RWPE2 (cell line): ENCODE data around the gene UBR1.
A peak's percentile ranks its signal among the peaks of the same experiment; 100 is the strongest.

Experiments used
- ATAC-seq: fragments of 200-7000 bp; cut with Tn5 transposase; 3 replicates; pipeline ENCODE4 v1.9.1; 2021; ENCODE audit warnings: low read depth
- DNase-seq: peaks from one replicate; pipeline ENCODE4 v3.0.0-alpha.2; 2020; ENCODE audit warnings: low spot score
- H3K27ac ChIP-seq: fragments of 450-650 bp; 2 replicates; pipeline ENCODE4 v1.5.1; 2017; ENCODE audit warnings: mild to moderate bottlenecking; ENCODE audit not compliant: poor library complexity, severe bottlenecking
- H3K27me3 ChIP-seq: fragments of 250-450 bp; sonication (Bioruptor Pico); 2 replicates; pipeline ENCODE4 v1.5.1; 2021; ENCODE audit warnings: mild to moderate bottlenecking, moderate library complexity; ENCODE audit not compliant: insufficient read depth, poor library complexity, severe bottlenecking
- H3K36me3 ChIP-seq: fragments of 250-450 bp; sonication (Bioruptor Pico); 2 replicates; pipeline ENCODE4 v1.5.1; 2020; ENCODE audit warnings: low read depth, mild to moderate bottlenecking, moderate library complexity
- H3K4me1 ChIP-seq: fragments of 250-450 bp; sonication (Bioruptor Pico); 2 replicates; pipeline ENCODE4 v1.5.1; 2021; ENCODE audit warnings: mild to moderate bottlenecking, moderate library complexity; ENCODE audit not compliant: insufficient read depth, poor library complexity, severe bottlenecking
- H3K4me3 ChIP-seq: fragments of 250-450 bp; sonication (Bioruptor Pico); 2 replicates; pipeline ENCODE4 v1.5.1; 2021; ENCODE audit warnings: mild to moderate bottlenecking, moderate library complexity; ENCODE audit not compliant: severe bottlenecking
- H3K9me3 ChIP-seq: fragments of 250-450 bp; sonication (Bioruptor Pico); 2 replicates; pipeline ENCODE4 v1.5.1; 2021; ENCODE audit warnings: mild to moderate bottlenecking, moderate library complexity; ENCODE audit not compliant: severe bottlenecking
- TF ChIP-seq, protein P1 (sequence below): fragments of 450-650 bp; IDR thresholded peaks from one replicate; pipeline ENCODE4 v1.5.1; 2017; ENCODE audit warnings: mild to moderate bottlenecking, moderate library complexity; ENCODE audit not compliant: poor library complexity, severe bottlenecking

Gene UBR1

DNA sequence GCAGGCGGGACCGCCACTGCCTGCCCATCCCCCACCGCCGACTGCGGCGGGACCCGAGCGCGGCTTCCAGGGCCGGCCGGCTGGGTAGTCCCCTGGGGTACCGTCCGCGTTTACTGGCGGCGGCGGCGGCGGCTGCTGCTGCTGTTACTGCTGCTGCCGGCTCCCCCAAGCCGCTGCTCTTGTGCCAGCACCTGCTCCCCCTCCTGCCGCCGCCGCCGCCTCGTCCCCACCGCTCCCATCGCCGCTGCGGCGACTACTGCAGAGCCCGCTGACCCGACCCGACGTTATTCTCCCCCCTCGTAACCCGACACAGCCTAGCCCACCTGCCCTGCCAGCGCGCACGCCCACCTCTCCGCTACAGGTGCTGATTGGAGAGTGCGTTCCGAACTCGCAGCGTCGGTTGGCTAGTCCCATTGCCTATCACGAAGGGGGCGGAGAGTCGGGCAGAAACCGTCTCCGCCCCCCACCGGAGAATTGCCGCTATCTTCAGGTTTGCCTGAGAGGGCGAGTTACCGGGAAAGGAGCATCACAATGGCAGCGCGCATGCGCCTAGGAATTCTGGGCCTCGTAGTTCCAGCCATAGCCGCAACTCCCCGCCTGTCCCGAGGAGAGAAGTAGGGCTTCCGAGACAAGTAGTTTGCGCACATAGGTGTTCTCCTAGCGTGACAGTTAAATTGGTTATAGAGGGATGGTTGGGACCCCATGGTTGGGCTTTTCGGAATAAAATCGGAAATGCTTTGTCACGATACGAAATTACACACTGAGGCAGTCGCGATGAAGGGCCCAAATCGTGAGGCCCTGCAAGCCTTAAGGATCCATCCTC is 185.1 kb downstream of the UBR1 start, which contains the start of gene TTBK2:
Gene TTBK2, minus strand, starts transcription at position 260 of the 823 bp plus-strand sequence. CDS start 42,161 bp downstream, outside the sequence.
- DNase-seq (peak; percentile 99), ATAC-seq (peak; percentile 95)
- H3K27me3 ChIP-seq = no peaks in the 10 kb centered on the region
- H3K4me3 ChIP-seq = peak within 1 kb of the TSS; percentile 90
- peak within 1 kb of the TSS; percentile 55 for H3K27ac ChIP-seq
- no peaks in the 10 kb centered on the region for H3K9me3 ChIP-seq
- TF ChIP-seq, protein P1, sequence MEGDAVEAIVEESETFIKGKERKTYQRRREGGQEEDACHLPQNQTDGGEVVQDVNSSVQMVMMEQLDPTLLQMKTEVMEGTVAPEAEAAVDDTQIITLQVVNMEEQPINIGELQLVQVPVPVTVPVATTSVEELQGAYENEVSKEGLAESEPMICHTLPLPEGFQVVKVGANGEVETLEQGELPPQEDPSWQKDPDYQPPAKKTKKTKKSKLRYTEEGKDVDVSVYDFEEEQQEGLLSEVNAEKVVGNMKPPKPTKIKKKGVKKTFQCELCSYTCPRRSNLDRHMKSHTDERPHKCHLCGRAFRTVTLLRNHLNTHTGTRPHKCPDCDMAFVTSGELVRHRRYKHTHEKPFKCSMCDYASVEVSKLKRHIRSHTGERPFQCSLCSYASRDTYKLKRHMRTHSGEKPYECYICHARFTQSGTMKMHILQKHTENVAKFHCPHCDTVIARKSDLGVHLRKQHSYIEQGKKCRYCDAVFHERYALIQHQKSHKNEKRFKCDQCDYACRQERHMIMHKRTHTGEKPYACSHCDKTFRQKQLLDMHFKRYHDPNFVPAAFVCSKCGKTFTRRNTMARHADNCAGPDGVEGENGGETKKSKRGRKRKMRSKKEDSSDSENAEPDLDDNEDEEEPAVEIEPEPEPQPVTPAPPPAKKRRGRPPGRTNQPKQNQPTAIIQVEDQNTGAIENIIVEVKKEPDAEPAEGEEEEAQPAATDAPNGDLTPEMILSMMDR = no peak
- peaks cover 5% of the 10 kb centered on the region for H3K36me3 ChIP-seq
- H3K4me1 ChIP-seq = peaks cover 17% of the 10 kb centered on the region

DNA sequence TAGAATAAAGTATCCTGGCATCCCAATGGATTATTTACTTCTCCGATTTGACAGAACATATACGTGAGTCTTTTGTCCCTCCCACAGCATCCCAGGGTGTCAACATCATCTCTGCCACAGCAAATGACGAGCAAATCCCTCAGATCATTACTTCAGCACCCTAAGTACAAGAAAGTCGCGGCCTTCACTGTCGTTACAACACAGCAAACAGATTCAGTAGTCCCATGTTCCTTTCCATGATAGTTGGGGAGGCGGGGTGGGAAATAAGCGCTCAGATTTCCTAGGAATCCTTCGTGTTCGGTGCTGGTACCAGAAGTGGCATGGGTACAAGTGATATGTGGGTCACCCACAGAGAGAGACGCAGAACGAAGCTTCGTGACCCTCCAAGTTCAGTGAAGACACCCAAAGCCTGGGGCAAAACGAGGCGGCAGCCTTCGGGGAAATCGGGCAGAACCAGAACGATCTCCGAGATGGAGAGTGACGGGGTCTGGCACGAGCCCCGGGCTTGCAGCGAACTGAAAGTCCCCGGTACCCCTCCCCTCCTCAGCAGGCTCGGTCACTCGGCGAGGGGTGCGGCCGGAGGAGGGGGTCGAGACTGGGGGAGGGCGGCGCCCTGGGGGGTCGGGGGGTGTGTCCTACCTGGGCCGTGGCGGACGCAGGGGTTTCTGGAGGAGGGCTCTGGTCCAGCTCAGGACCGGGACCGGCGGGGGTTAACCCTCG is 185.9 kb downstream of the UBR1 start:
- DNase-seq (peak; percentile 73), ATAC-seq (peak; percentile 6)
- H3K36me3 ChIP-seq = peaks cover 5% of the 10 kb centered on the region
- TF ChIP-seq, protein P1 = no peak
- peaks cover 17% of the 10 kb centered on the region for H3K4me1 ChIP-seq
- H3K9me3 ChIP-seq = no peaks in the 10 kb centered on the region
- no peaks in the 10 kb centered on the region for H3K27me3 ChIP-seq
- H3K27ac ChIP-seq = peak overlapping the region; percentile 55
- H3K4me3 ChIP-seq = peak overlapping the region; percentile 90

DNA sequence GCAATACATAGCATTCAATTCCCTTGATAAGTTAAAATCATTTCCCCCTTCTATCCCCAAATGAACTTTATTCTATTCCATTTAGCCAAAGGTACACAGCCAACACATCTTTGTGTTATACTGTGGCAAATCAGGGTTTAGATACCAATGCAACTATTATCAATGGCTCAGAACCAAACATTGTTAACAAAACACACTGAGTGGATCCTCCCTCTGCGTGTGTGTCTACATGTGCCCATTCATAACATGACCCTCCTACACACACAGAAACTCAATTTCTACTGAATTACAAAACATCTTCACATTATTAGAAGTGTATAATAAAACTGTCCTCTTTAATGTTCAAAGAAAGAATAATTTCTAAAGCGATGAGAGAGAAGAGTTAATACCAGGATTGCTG is 186.5 kb downstream of the UBR1 start:
- no peaks in the 10 kb centered on the region for H3K9me3 ChIP-seq
- H3K27me3 ChIP-seq = no peaks in the 10 kb centered on the region
- H3K27ac ChIP-seq = peak overlapping the region; percentile 55
- ATAC-seq (no peak), DNase-seq (no peak)
- H3K36me3 ChIP-seq = peaks cover 5% of the 10 kb centered on the region
- H3K4me3 ChIP-seq = peak overlapping the region; percentile 90
- TF ChIP-seq, protein P1 = no peak
- peaks cover 17% of the 10 kb centered on the region for H3K4me1 ChIP-seq

DNA sequence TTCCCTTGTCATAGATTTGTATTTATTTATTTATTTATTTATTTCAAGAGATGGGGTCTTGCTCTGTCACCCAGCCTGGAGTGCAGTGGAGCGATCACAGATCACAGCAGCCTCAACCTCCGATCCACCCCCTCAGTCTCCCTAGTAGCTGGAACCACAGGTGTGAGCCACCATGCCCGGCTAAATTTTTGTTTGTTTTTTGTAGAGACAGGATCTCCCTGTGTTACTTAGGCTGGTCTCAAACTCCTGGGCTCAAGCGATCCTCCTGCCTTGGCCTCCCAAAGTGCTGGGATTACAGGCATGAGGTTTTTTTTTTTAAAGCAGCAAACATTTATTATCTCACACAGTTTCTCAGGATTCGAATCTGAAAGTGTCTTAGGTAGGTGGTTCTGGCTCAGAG is 187.8 kb downstream of the UBR1 start:
- peaks cover 5% of the 10 kb centered on the region for H3K36me3 ChIP-seq
- H3K27me3 ChIP-seq = no peaks in the 10 kb centered on the region
- DNase-seq (no peak), ATAC-seq (no peak)
- H3K4me1 ChIP-seq = peaks cover 17% of the 10 kb centered on the region
- TF ChIP-seq, protein P1 = no peak
- H3K27ac ChIP-seq = no peak overlapping the region
- H3K4me3 ChIP-seq = peak overlapping the region; percentile 90
- no peaks in the 10 kb centered on the region for H3K9me3 ChIP-seq
